HL-60 (cell line): ENCODE measurements around the gene ZFAND3.

Source experiments
- DNase-seq, 2 experiments: peaks; one replicate each; pipeline ENCODE4 v3.0.0-alpha.2; 2010 to 2020; ENCODE audit warnings: low read depth in 1 of 2, low spot score in 1 of 2
- H3K27ac ChIP-seq: fragments of 250-450 bp; sonication (Bioruptor Pico); replicated peaks from 2 replicates; pipeline ENCODE4 v1.5.1; 2020; ENCODE audit warnings: mild to moderate bottlenecking, moderate library complexity
- H3K27me3 ChIP-seq: fragments of 250-450 bp; sonication (Bioruptor Pico); 2 replicates; pipeline ENCODE4 v1.5.1; 2021; ENCODE audit warnings: mild to moderate bottlenecking, moderate library complexity; ENCODE audit not compliant: insufficient read depth, poor library complexity, severe bottlenecking
- H3K4me3 ChIP-seq: replicated peaks from 2 replicates; pipeline ENCODE4 v1.5.1; 2011; ENCODE audit warnings: mild to moderate bottlenecking, control low read depth, low read length; ENCODE audit not compliant: insufficient read depth
- CTCF ChIP-seq: IDR thresholded peaks from one replicate; pipeline ENCODE4 v1.5.1; 2011; ENCODE audit warnings: low read length, control low read depth, inconsistent platforms; ENCODE audit not compliant: insufficient read depth
- GABPA ChIP-seq: IDR thresholded peaks from 2 replicates; pipeline ENCODE4 v1.6.1; 2012; ENCODE audit warnings: low read depth
- POLR2AphosphoS5 ChIP-seq: IDR thresholded peaks from 2 replicates; pipeline ENCODE4 v1.6.1; 2012; ENCODE audit warnings: low read depth
- SPI1 ChIP-seq: IDR thresholded peaks from 2 replicates; pipeline ENCODE4 v1.6.1; 2012; ENCODE audit warnings: low read depth, mild to moderate bottlenecking, borderline replicate concordance
- TF ChIP-seq, protein P1 (sequence below): IDR thresholded peaks from 2 replicates; pipeline ENCODE4 v1.6.1; 2012; ENCODE audit warnings: low read depth; ENCODE audit not compliant: insufficient replicate concordance

ZFAND3 gene

GRCh38 chr6:38092465-38092864 is 272.9 kb downstream of the ZFAND3 start:
- Histone ChIP-seq H3K27me3 (no peaks in the 10 kb centered on the region), H3K27ac (no peak overlapping the region)
- no peak for DNase-seq

GRCh38 chr6:38092964-38093363 is 273.4 kb downstream of the ZFAND3 start:
- no peak for DNase-seq
- Histone ChIP-seq H3K27me3 (no peaks in the 10 kb centered on the region), H3K27ac (no peak overlapping the region), H3K4me3 (no peak overlapping the region)
- TF ChIP-seq, protein P1, sequence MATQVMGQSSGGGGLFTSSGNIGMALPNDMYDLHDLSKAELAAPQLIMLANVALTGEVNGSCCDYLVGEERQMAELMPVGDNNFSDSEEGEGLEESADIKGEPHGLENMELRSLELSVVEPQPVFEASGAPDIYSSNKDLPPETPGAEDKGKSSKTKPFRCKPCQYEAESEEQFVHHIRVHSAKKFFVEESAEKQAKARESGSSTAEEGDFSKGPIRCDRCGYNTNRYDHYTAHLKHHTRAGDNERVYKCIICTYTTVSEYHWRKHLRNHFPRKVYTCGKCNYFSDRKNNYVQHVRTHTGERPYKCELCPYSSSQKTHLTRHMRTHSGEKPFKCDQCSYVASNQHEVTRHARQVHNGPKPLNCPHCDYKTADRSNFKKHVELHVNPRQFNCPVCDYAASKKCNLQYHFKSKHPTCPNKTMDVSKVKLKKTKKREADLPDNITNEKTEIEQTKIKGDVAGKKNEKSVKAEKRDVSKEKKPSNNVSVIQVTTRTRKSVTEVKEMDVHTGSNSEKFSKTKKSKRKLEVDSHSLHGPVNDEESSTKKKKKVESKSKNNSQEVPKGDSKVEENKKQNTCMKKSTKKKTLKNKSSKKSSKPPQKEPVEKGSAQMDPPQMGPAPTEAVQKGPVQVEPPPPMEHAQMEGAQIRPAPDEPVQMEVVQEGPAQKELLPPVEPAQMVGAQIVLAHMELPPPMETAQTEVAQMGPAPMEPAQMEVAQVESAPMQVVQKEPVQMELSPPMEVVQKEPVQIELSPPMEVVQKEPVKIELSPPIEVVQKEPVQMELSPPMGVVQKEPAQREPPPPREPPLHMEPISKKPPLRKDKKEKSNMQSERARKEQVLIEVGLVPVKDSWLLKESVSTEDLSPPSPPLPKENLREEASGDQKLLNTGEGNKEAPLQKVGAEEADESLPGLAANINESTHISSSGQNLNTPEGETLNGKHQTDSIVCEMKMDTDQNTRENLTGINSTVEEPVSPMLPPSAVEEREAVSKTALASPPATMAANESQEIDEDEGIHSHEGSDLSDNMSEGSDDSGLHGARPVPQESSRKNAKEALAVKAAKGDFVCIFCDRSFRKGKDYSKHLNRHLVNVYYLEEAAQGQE = no peak
- TF ChIP-seq GABPA = no peak
- no peak for TF ChIP-seq SPI1
- no peak for TF ChIP-seq POLR2AphosphoS5
- TF ChIP-seq CTCF = no peak

More at GRCh38 chr6:38092465-38092864, 272.9 kb downstream of the ZFAND3 start:
- TF ChIP-seq CTCF (no peak), POLR2AphosphoS5 (no peak)
- H3K4me3 ChIP-seq = no peak overlapping the region

- no peak overlapping the region for H3K4me3 ChIP-seq
- TF ChIP-seq, protein P1 = no peak
- DNase-seq = no peak
- no peak overlapping the region for H3K27ac ChIP-seq
- H3K27me3 ChIP-seq = no peaks in the 10 kb centered on the region
Observed at GRCh38 chr6:38095054-38095453, 275.5 kb downstream of the ZFAND3 start.

DNA sequence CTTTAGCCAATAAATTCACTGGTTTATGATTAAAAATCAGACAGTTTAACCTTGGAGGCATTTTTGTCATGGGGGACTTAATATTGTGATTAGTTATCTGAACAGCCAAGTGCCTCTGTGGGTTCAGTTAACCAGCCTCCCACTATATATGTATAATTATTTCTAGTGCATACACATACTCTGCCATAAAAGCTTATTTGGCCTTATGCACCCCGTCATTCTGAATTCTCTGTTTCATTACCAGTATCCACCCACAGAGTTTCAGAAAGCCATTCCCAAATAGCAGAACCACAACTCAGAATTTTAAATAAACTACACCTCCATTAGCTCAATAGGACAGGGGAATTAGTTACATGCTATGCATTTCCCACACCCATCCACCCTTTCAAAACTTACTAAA is 279.7 kb downstream of the ZFAND3 start:
- DNase-seq = no peak
- Histone ChIP-seq H3K27ac (no peak overlapping the region), H3K4me3 (no peak overlapping the region), H3K27me3 (no peaks in the 10 kb centered on the region)
- TF ChIP-seq, protein P1 = no peak
- TF ChIP-seq SPI1 (no peak), GABPA (no peak), POLR2AphosphoS5 (no peak), CTCF (no peak)
